Neuron (in vitro differentiated cells): ENCODE results near the gene TBC1D9B.

ENCODE experiments used
- H2AFZ ChIP-seq: one replicate; pipeline ENCODE4 v1.6.1; 2013; ENCODE audit warnings: low read depth, mild to moderate bottlenecking, inconsistent platforms, low read length, moderate library complexity
- H3K27me3 ChIP-seq: one replicate; pipeline ENCODE4 v1.6.1; 2013; ENCODE audit warnings: low read length; ENCODE audit not compliant: insufficient read depth
- H3K36me3 ChIP-seq: one replicate; pipeline ENCODE4 v1.6.1; 2013; ENCODE audit warnings: low read length; ENCODE audit not compliant: insufficient read depth
- H3K4me1 ChIP-seq: one replicate; pipeline ENCODE4 v1.6.1; 2013; ENCODE audit warnings: low read length; ENCODE audit not compliant: insufficient read depth
- H3K4me3 ChIP-seq: 2 replicates; pipeline ENCODE4 v1.5.1; 2013; ENCODE audit warnings: mild to moderate bottlenecking, low read length, moderate library complexity
- H3K9me3 ChIP-seq: one replicate; pipeline ENCODE4 v1.6.1; 2013; ENCODE audit warnings: low read length

TBC1D9B gene

GRCh38 chr5:179812135-179812825, 95.4 kb downstream of the TBC1D9B start:
- H3K9me3 ChIP-seq = peaks cover 5% of the 10 kb centered on the region
- no peaks in the 10 kb centered on the region for H3K4me1 ChIP-seq
- H3K27me3 ChIP-seq = no peaks in the 10 kb centered on the region
- no peak overlapping the region for H2AFZ ChIP-seq
- no peak overlapping the region for H3K4me3 ChIP-seq
- peaks cover 29% of the 10 kb centered on the region for H3K36me3 ChIP-seq
